Mammary epithelial cell (primary cell): ENCODE results near the gene RNASE13.

ENCODE experiments used
- EZH2 ChIP-seq: IDR thresholded peaks from 2 replicates; pipeline ENCODE4 v1.6.1; 2012; ENCODE audit warnings: low read length, inconsistent platforms, borderline replicate concordance
- TF ChIP-seq, protein P1 (sequence below), 2 donors: IDR thresholded peaks in 1 of 2; conservative IDR thresholded peaks in 1 of 2; 2 replicates each; pipeline ENCODE4 v1.5.1; 2011 to 2012; ENCODE audit warnings: inconsistent platforms in 2 of 2, low read length in 2 of 2, mild to moderate bottlenecking in 2 of 2, control low read depth in 1 of 2, low read depth in 1 of 2; ENCODE audit not compliant: insufficient read depth in 1 of 2; ENCODE audit errors: extremely low read depth in 1 of 2

DNA sequence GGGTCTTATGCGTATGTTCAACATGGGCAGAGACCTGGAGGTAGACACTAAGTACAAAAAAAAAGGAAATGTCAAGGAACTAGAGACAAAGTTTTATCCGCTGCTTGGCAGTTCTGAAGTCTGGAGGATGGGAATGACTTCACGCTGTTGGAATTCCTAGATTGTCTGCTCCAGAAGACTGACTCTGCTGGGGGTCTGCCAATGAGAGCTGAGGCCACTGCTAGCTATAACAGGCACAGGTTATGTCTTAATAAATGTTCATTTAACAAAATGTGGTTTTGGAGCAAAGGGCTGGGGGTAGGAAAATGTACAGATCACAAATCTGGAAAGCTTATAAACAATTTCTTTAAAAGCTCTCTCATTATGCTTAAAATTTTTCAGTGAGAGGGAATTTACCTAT lies 28.9 kb upstream of the RNASE13 start:
- TF ChIP-seq, protein P1, sequence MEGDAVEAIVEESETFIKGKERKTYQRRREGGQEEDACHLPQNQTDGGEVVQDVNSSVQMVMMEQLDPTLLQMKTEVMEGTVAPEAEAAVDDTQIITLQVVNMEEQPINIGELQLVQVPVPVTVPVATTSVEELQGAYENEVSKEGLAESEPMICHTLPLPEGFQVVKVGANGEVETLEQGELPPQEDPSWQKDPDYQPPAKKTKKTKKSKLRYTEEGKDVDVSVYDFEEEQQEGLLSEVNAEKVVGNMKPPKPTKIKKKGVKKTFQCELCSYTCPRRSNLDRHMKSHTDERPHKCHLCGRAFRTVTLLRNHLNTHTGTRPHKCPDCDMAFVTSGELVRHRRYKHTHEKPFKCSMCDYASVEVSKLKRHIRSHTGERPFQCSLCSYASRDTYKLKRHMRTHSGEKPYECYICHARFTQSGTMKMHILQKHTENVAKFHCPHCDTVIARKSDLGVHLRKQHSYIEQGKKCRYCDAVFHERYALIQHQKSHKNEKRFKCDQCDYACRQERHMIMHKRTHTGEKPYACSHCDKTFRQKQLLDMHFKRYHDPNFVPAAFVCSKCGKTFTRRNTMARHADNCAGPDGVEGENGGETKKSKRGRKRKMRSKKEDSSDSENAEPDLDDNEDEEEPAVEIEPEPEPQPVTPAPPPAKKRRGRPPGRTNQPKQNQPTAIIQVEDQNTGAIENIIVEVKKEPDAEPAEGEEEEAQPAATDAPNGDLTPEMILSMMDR (conservative IDR thresholded peaks at IDR 0.05 in 1 of 2, IDR thresholded peaks at IDR 0.05 in 1 of 2; ENCODE audit: extremely low read depth in 1 of 2, insufficient read depth in 1 of 2, low read depth in 1 of 2, low read length in 2 of 2), result no peak
- no peak for TF ChIP-seq EZH2
